Activated CD8-positive, alpha-beta memory T cell treated with anti-CD3 and anti-CD28 coated beads, Interleukin-2, amount 50 U/mL, for 24 hours (primary cell): ENCODE results near the gene MARCHF10.
"Not testable (repeated sequence)": the region's sequence is repeated elsewhere in the genome, so short reads cannot be mapped to it uniquely, and the experiment has no call there.

ENCODE experiments used
- DNase-seq: peaks from one replicate; pipeline ENCODE4 v3.0.0-alpha.2; 2020; ENCODE audit errors: extremely low read depth

MARCHF10 gene

DNA sequence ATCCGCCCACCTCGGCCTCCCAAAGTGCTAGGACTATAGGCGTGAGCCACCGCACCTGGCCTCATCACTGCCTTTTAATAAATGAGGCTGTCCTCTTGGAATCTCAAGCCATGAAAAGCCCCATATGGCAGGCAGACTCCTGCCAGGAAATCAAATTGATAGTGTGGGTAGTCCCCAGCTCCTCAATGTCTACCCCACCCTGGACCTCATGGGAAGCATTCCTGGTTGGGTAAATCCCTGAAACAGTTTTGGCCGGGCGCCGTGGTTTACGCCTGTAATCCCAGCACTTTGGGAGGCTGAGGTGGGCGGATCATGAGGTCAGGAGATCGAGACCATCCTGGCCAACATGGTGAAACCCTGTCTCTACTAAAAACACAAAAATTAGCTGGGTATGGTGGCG lies 109.7 kb downstream of the MARCHF10 start:
- DNase-seq, result not testable (repeated sequence)

- DNase-seq, result no peak
Measured at GRCh38 chr17:62696726-62697490, 111.2 kb downstream of the MARCHF10 start.

GRCh38 chr17:62696256-62696655 lies 111.9 kb downstream of the MARCHF10 start:
- no peak for DNase-seq

DNA sequence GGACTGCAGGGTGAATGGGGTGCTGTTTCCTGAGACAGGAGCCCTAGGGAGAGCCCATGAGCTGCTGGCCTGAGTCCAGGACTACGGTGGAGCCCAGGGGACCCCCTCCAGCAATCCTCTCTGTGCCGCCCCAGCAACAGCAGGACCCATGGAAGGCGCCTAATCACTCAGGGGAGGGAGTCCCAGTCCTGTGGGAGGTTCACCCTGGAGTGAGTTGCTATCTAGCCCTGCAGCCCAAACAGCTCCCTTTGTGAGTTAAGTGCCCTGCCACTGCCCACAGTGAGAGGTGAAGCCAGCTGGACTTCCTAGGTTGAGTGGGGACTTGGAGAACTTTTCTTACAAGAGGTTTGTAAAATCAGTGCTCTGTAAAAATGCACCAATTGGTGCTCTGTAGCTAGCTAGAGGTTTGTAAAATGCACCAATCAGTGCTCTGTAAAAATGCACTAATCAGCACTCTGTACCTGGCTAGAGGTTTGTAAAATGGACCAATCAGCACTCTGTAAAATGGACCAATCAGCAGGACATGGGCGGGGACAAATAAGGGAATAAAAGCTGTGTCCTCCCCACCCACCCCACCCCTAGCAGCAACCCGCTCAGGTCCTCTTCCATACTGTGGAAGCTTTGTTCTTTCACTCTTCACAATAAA lies 112.9 kb downstream of the MARCHF10 start:
- DNase-seq, result not testable (repeated sequence)

DNA sequence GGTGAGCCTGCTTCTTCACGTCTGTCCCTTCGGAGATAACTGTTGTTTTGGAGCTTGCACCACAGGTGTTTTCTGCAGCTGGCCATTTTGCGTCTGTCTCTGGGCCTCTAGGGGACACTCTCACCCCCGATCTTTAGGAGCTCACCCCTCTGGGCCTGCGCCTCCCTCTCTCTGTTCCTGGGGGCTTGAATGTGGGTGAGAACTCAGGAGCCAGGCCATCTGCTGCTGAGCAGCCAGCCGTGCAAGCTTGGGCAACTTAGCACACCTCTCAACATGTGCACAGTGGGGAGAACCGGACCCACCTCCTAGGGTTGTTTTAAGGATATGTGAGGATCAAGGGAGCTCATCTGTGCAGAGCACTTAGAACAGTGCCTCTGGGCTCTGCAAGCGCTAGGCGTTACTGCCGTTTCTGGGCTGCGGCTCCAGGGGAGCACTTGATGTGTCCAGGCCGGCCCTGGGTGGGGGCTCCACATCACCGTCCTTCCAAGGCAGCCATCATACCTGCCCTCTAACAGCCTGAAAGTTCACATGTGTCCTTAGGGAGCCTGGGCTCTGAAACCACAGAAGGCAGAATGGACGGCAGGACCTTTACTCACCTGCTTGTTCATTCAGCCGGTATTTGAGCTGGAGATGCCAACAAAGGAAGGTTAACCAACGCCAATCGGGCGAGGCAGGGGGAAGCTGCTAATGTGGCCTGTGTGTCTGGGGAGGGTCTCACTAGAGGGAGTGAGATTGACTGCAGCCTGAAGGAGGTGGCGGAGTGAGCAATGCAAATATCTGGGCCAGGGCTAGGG lies 114.3 kb downstream of the MARCHF10 start:
- DNase-seq, result no peak

- DNase-seq, result no peak
Measured at GRCh38 chr17:62692721-62693431, 115.2 kb downstream of the MARCHF10 start.

GRCh38 chr17:62692159-62692651 lies 115.9 kb downstream of the MARCHF10 start:
- DNase-seq, result no peak

- not testable (repeated sequence) for DNase-seq
Measured at GRCh38 chr17:62691589-62691915, 116.6 kb downstream of the MARCHF10 start.

- DNase-seq, result no peak
Measured at GRCh38 chr17:62690168-62690897, 117.8 kb downstream of the MARCHF10 start.

DNA sequence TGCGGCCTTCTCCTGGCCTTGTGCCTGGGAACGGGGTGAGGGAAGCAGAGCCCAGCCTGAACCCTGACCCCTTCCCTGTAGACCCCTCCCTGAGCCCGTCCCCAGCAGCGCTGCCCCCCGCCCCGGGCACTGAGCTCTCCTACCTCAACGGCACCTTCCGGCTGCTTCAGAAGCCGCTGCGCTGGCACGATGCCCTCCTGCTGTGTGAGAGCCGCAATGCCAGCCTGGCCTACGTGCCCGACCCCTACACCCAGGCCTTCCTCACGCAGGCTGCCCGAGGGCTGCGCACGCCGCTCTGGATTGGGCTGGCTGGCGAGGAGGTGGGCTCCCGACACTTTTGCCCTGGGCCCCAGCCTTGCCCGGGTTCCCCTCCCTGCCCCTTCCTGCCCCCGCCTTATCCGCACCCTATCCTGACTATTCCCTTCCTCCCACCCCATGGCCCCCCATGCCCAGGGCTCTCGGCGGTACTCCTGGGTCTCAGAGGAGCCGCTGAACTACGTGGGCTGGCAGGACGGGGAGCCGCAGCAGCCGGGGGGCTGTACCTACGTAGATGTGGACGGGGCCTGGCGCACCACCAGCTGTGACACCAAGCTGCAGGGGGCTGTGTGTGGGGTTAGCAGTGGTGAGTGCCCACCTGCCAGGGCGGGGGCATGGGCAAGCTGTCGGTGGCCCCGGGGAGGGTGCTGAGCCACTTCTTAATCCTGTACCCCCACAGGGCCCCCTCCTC lies 118.5 kb downstream of the MARCHF10 start:
- DNase-seq, result no peak

DNA sequence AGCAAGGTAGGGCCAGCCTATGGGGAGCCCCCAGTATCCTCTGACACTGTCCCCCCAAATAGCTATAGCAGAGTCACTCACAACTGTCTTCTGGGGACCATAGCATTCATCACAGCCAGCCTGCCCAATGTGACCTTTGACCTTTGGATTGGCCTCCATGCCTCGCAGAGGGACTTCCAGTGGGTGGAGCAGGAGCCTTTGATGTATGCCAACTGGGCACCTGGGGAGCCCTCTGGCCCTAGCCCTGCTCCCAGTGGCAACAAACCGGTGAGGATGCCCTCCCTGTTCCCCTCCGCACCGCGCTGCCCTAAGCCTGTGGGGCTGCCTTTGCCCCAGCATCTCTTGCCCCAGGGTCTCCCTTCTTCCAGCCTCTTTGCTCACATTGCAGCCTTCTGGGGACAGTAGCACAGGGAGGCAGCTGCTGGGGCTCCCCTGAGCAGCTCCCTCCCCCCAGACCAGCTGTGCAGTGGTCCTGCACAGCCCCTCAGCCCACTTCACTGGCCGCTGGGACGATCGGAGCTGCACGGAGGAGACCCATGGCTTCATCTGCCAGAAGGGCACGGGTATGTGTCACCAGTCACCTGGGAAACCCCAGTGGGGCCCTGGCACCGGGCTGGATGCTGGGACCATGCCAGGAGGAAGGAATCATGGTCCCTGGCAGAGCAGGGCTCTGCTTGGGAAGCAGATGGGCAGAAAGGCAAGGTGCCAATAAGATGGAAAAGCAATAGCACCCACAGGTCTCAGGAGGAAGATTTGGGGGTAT lies 119.5 kb downstream of the MARCHF10 start:
- DNase-seq, result no peak

DNA sequence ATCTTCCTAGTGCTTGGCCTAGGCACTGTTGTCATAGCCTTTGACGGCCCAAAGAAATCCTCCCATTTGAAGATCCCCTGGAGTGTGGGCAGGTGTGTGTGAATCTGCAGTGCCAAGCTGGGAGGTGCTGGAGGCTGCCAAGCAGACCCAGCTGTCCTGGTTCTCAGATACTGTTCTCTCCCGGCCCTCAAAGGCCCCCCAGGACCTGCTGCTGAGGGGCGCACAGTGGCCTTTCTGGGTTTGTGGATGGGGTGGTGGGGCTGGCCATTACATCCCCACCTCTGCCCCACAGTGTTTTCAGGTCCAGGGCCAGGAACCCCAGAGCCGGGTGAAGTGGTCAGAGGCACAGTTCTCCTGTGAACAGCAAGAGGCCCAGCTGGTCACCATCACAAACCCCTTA lies 120.1 kb downstream of the MARCHF10 start:
- no peak for DNase-seq

DNA sequence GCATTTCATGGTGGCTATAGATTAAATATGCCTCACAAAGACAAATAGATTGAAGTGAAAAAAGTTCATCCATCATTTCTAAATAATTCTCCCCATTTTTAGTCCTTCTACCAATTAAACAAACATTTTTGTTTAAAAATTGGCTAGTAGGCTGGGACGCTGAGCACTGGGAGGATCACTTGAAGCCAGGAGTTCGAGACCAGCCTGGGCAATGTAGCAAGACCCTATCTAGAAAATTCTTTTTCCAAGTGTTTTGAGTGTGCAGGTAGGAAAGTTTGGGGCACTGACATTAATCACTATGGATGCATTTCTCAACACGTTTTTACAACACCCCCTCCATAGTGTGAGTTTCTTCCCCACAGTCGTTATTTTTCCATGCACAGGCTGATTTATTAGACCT lies 123.9 kb downstream of the MARCHF10 start:
- no peak for DNase-seq

DNA sequence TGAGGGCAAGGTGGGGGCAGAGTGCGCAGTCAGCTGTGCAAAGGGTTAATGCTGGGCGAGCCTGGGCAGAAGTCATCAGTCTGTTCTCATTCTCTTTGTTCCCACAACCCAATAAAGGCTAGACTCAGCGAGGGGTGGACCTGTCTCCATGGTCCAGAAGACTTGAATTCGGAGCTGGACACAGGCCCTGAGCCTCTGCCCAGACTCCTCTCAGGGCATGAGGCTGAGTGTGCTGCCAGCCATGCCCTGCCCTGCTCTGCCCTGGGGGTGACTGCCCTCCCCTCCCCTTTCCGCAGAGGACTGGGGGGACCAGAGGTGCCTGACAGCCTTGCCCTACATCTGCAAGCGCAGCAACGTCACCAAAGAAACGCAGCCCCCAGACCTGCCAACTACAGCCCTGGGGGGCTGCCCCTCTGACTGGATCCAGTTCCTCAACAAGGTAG lies 126.2 kb downstream of the MARCHF10 start:
- DNase-seq, result no peak

DNA sequence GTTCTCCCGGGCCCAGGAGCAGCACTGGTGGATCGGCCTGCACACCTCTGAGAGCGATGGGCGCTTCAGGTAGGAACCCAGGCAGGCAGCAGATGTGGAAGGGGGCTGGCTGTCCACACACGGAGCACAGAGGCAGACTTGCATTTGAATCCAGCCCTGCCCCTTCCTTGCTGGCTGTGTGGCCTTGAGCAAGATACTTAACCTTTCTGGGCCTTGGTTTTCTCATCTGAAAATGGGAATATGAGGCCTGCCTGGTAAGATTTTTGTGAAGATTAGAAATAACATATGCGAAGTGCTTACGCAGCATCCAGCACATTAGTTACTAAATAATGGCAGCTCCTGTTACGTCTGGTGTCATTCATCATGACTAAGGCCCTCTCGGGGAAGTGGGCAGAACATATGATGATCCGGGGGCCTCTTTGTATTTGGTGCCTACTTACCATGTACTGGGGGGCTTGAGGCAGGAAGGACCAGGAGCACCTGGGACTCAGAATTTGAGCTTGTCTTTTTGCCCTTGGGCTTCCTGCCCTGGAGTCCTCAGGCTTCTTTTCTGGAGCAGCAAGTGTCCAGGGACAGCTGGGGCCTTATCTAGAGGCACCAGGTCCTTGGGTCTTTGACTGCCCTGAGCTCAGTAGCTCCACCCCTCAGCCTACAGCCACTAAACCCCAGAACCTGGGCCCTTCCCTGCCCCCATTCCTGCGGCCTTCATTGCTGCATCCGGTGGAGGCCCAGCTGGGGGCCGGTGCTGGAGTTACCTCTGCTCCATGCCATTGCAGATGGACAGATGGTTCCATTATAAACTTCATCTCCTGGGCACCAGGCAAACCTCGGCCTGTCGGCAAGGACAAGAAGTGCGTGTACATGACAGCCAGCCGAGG lies 126.8 kb downstream of the MARCHF10 start:
- no peak for DNase-seq

GRCh38 chr17:62680541-62681052 lies 127.5 kb downstream of the MARCHF10 start:
- no peak for DNase-seq

- no peak for DNase-seq
Measured at GRCh38 chr17:62679866-62680377, 128.2 kb downstream of the MARCHF10 start.

- DNase-seq, result no peak
Measured at GRCh38 chr17:62678214-62678919, 129.7 kb downstream of the MARCHF10 start.
